ENCODE results near the gene UNC5A.

The UNC5A gene

DNA sequence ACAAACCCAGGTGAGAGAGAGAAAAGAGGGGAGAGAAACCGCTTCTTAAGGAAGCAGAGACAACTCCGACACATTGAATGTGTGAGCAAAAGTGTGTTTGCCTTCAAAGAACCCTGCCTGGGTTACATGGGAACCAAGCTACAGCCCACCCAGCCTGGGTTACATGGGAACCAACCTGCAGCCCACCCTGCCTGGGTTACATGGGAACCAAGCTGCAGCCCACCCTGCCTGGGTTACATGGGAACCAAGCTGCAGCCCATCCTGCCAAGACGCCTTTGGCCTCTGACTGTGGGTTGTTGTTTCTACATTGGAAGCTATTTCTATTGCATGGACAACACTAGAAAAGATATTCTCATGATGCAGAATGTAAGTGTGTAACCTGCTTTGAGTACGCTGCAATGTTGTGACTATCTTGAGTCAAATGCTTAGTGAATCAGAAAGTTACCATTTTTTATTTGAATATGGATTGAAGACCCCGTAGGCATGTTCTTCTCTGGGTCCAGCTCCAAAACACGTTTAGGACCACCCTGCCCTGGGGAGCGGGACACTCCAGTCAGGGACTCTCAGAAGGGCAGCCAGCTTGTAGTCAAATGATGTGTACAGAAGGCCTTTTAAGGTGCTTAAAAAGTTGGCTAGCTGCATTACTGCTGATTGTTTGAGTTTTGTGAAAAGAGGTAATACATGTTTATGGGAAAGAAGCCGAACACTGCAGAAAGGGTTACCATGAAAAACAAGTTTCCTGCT is 39.1 kb upstream of the UNC5A start:
- DNase-seq (ENCODE audit: low read depth) = no peak
- H3K4me3 ChIP-seq (ENCODE audit: low read length) = no peak overlapping the region
- TF ChIP-seq, protein P1, sequence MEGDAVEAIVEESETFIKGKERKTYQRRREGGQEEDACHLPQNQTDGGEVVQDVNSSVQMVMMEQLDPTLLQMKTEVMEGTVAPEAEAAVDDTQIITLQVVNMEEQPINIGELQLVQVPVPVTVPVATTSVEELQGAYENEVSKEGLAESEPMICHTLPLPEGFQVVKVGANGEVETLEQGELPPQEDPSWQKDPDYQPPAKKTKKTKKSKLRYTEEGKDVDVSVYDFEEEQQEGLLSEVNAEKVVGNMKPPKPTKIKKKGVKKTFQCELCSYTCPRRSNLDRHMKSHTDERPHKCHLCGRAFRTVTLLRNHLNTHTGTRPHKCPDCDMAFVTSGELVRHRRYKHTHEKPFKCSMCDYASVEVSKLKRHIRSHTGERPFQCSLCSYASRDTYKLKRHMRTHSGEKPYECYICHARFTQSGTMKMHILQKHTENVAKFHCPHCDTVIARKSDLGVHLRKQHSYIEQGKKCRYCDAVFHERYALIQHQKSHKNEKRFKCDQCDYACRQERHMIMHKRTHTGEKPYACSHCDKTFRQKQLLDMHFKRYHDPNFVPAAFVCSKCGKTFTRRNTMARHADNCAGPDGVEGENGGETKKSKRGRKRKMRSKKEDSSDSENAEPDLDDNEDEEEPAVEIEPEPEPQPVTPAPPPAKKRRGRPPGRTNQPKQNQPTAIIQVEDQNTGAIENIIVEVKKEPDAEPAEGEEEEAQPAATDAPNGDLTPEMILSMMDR (conservative IDR thresholded peaks at IDR 0.05; ENCODE audit: low read length) = no peak

DNA sequence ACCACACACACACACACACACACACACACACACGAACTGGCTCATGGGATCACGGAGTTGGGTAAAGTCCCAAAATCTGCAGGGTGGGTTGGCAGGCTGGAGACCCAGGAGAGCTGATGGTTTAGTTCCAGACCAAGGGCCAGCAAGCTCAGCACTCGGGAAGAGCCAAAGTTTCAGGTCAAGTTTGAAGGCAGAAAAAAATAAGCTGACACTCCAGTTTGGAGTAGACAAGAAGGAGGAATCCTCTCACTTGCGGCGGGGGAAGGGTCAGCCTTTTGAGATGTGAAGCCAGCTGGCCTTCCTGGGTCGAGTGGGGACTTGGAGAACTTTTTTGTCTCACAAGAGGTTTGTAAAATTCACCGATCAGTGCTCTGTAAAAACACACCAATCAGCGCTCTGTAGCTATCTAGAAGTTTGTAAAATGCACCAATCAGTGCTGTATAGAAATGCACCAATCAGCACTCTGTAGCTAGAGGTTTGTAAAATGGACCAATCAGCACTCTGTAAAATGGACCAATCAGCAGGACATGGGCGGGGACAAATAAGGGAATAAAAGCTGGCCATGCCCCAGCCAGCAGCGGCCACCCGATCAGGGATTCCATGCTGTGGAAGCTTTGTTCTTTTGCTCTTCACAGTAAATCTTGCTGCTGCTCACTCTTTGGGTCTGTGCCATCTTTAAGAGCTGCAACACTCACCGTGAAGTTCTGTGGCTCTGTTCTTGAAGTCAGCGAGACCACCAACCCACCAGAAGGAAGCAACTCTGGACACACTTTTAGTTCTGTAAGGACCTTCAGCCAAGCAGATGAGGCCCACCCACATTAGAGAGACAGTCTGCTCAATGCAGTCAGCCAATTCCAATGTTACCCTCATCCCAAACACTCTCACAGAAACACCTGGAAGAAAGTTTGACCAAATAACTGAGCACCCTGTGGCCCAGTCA is 37.8 kb upstream of the UNC5A start:
- no peak overlapping the region for H3K4me3 ChIP-seq (ENCODE audit: low read length)
- DNase-seq (ENCODE audit: low read depth) = no peak
- TF ChIP-seq, protein P1 (conservative IDR thresholded peaks at IDR 0.05; ENCODE audit: low read length) = no peak

DNA sequence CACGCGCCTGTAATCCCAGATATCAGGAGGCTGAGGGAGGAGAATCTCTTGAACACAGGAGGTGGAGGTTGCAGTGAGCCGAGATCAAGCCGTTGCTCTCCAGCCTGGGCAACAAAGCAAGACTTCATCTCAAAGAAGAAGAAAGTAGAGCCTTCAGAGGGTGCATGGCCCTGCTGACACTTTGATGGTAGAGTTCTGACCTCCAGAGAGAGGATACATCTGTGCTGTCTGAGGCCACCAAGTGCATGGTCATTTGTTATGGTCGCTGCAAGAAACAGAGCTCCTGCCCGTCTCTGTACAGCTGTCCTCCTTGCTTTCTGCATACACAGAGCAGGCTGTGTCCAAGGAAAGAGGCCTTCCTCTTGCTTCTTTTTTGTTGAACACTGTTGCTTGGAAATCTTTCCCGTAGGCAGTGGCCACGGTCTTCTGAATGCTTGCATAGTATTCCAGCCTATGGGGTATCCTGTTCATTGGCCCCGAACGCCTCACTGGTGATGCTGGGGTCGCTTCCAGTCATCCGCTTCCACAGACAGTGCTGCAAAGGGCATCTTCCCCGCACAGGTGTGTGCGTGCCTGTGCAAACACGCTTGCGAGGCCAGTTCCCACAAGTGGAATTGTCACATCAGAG is 36.8 kb upstream of the UNC5A start:
- TF ChIP-seq, protein P1 (conservative IDR thresholded peaks at IDR 0.05; ENCODE audit: low read length) = no peak
- DNase-seq (ENCODE audit: low read depth) = no peak
- no peak overlapping the region for H3K4me3 ChIP-seq (ENCODE audit: low read length)

DNA sequence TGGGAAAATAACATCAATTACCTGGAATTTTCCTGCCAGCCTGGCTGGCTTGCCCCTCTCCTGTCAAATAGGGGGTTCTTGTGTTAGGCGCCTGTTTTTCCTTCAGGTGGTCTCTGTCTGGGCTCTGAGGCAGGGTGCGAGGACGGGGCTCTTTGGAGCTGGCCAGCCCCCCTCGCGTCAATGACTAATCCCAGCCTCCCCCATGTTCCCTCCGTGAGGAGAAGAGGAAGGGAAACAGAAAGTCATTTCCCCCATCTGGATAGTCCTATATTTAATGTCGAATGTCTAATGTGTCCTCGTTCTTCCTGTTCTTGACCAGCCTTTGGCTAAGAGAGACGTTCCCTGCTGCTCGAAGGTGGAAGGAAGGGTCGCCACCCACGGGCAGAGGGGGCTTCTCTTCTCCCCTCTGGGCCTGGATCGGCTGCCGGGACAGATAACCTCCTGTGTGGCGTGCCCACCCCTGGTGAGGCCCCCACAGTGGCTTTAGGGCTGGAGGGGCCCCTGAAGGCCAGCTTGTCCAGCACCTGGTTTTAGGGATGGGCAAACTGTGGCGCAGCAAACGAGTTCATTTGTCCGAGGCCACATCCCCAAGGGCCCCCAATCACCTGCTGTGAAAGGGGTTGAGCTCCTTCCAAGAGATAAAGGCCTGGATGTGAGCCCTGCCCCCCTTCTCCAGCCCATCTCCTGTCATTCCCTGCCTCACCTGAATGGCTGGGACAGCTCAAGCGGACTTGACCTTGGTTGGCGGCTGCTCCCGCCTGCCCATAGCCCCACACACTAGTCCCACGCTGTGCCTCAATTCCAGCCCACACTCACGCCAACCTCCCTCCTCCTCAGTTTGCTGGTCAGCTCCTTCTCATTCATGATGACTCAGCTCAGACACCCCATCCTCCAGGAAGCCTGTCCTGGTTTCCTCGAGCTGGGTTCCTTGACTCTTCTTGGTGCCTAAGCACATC is 35.9 kb upstream of the UNC5A start:
- DNase-seq (ENCODE audit: low read depth) = no peak
- TF ChIP-seq, protein P1 (conservative IDR thresholded peaks at IDR 0.05; ENCODE audit: low read length) = no peak
- no peak overlapping the region for H3K4me3 ChIP-seq (ENCODE audit: low read length)

DNA sequence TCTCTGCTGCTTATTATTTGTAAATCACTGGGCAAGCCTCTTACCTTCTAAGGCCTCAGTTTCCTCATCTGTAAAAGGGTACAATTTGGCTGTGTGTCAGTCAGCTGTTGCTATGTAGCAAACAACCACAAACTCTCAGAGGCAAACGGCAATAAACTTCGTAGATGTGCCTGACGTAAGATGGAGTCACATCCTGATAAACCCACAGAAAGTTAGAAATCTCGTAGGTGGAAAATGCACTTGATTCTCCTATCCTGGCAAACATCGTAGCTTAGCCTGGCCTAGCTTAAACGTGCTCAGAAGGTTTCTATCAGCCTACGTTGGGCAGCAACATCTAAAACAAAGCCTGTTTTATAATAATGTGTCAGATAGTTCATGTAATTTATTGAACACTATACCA is 35.0 kb upstream of the UNC5A start:
- TF ChIP-seq, protein P1 (conservative IDR thresholded peaks at IDR 0.05; ENCODE audit: low read length) = no peak
- no peak overlapping the region for H3K4me3 ChIP-seq (ENCODE audit: low read length)
- no peak for DNase-seq (ENCODE audit: low read depth)

DNA sequence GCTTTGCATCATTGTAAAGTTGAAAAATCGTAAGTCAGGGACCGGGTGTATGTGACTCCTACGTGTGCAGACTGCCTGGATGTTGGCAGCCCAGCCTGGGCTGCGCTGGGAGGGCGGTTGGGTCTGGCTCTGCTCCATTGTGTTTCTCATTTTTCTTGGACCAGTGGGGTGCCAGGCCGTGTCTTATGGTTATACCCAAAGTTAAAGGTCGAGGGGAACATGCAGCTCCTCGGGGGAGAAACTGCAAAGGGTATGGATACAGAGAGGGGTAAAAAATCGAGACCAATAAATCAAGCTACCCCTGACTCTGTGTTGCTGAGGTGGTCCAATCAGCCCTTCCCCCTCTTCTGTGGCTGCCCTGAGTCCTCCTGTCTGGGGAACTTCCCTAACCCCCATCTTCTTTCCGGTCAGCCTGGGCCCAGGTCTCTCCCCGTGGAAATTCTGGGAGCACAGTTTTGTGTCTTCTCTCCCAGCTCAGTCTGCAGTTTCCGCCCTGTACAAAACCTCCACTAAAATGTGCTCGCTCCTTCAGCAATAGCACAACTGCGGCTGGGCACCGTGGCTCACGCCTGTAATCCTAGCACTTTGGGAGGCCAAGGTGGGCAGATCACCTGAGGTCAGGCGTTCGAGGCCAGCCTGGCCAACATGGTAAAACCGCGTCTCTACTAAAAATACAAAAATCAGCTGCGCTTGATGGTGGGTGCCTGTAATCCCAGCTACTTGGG is 34.1 kb upstream of the UNC5A start:
- TF ChIP-seq, protein P1 (conservative IDR thresholded peaks at IDR 0.05; ENCODE audit: low read length) = no peak
- no peak for DNase-seq (ENCODE audit: low read depth)
- no peak overlapping the region for H3K4me3 ChIP-seq (ENCODE audit: low read length)

Data from AG10803 (cell line).